Thyroid gland (tissue), 4 donors: ENCODE results near the gene RRAGC. TPM values are rescaled to one million over a fixed set of nuclear protein-coding genes. Genes with fewer than 3 reads are reported as not detected.

Source experiments
- DNase-seq, 2 donors: peaks; one replicate each; pipeline ENCODE4 v3.0.0-alpha.2; 2019
- H3K27ac ChIP-seq, 3 donors: fragments of 200-600 bp; sonication (generic); 1 replicate in 2 of 3; 2 replicates in 1 of 3; pipeline ENCODE4 v1.5.1; 2016 to 2019; ENCODE audit warnings: mild to moderate bottlenecking in 1 of 3, moderate library complexity in 1 of 3
- H3K27me3 ChIP-seq: fragments of 200-600 bp; sonication (generic); one replicate; pipeline ENCODE4 v1.5.1; 2019
- H3K36me3 ChIP-seq, 2 donors: fragments of 200-600 bp; sonication (generic); one replicate each; pipeline ENCODE4 v1.5.1; 2016 to 2019
- H3K4me1 ChIP-seq, 2 donors: fragments of 200-600 bp; sonication (generic); one replicate each; pipeline ENCODE4 v1.5.1; 2017 to 2019
- H3K4me3 ChIP-seq, 3 donors: fragments of 200-600 bp; sonication (generic); replicated peaks in 1 of 3; 1 replicate in 2 of 3; 2 replicates in 1 of 3; pipeline ENCODE4 v1.5.1; 2016; ENCODE audit warnings: mild to moderate bottlenecking in 1 of 3
- H3K9me3 ChIP-seq: fragments of 200-600 bp; sonication (generic); one replicate; pipeline ENCODE4 v1.5.1; 2017
- POLR2A ChIP-seq, 2 donors: fragments of 450-650 bp; IDR thresholded peaks; one replicate each; pipeline ENCODE4 v1.6.1; 2017; ENCODE audit warnings: antibody characterized with exemption in 2 of 2, mild to moderate bottlenecking in 2 of 2, moderate library complexity in 1 of 2
- WGBS, 2 donors: methylation state at CpG; one replicate each; pipeline ENCODE4 v1.1.5; 2017; 5-methylcytosine and 5-hydroxymethylcytosine counted together
- intact Hi-C: fragments of 100-400 bp; cut with DNase I; formaldehyde crosslinking; loops from one replicate; pipeline ENCODE4 v1.15.1; 2023
- small RNA-seq: library from RNA; depleted of rRNA; stranded (forward); fragments of <200 nt; gene quantifications from one replicate; pipeline ENCODE3, GENCODE V24; 2016
- total RNA-seq, 4 donors: library from RNA; depleted of rRNA; stranded (reverse); fragments of >200 nt; gene quantifications; one replicate each; pipeline ENCODE4 v1.2.3, GENCODE V29; 2016
- TF ChIP-seq, protein P1 (sequence below), 6 experiments: fragments of 200-600 bp in 3 of 6; fragments of 450-650 bp in 3 of 6; sonication (generic) in 3 of 6; IDR thresholded peaks; one replicate each; pipeline ENCODE4 v1.5.1; 2016 to 2019; ENCODE audit warnings: antibody characterized with exemption in 6 of 6, mild to moderate bottlenecking in 2 of 6, inconsistent platforms in 1 of 6, moderate library complexity in 1 of 6

RRAGC gene
- total RNA-seq, 4 donors from 2014 or later = 13.2 to 20.3 (median 15.7) TPM

GRCh38 chr1:38791164-38791515, 68.4 kb downstream of the RRAGC start:
- H3K4me3 ChIP-seq = no peak overlapping the region
- H3K27ac ChIP-seq = no peak overlapping the region
- no peak for TF ChIP-seq POLR2A (IDR thresholded peaks at IDR 0.05)
- no peak for DNase-seq
- intact Hi-C loops = no loop called here
- H3K9me3 ChIP-seq = no peaks in the 10 kb centered on the region
- no peaks in the 10 kb centered on the region for H3K36me3 ChIP-seq
- no peaks in the 10 kb centered on the region for H3K4me1 ChIP-seq
- H3K27me3 ChIP-seq = no peaks in the 10 kb centered on the region

- WGBS, 2 donors = 75 to 90% methylated on average over 5 to 6 of the region's 6 CpGs
- no peak for DNase-seq
- Histone ChIP-seq H3K27me3 (no peaks in the 10 kb centered on the region), H3K4me3 (no peak overlapping the region), H3K4me1 (no peaks in the 10 kb centered on the region), H3K36me3 (no peaks in the 10 kb centered on the region), H3K9me3 (no peaks in the 10 kb centered on the region), H3K27ac (no peak overlapping the region)
- no peak for TF ChIP-seq POLR2A (IDR thresholded peaks at IDR 0.05)
- TF ChIP-seq, protein P1, sequence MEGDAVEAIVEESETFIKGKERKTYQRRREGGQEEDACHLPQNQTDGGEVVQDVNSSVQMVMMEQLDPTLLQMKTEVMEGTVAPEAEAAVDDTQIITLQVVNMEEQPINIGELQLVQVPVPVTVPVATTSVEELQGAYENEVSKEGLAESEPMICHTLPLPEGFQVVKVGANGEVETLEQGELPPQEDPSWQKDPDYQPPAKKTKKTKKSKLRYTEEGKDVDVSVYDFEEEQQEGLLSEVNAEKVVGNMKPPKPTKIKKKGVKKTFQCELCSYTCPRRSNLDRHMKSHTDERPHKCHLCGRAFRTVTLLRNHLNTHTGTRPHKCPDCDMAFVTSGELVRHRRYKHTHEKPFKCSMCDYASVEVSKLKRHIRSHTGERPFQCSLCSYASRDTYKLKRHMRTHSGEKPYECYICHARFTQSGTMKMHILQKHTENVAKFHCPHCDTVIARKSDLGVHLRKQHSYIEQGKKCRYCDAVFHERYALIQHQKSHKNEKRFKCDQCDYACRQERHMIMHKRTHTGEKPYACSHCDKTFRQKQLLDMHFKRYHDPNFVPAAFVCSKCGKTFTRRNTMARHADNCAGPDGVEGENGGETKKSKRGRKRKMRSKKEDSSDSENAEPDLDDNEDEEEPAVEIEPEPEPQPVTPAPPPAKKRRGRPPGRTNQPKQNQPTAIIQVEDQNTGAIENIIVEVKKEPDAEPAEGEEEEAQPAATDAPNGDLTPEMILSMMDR (IDR thresholded peaks at IDR 0.05) = no peak
- intact Hi-C loops = no loop called here
These were observed 69.0 kb downstream of the RRAGC start for GRCh38 chr1:38790422-38791163.

DNA sequence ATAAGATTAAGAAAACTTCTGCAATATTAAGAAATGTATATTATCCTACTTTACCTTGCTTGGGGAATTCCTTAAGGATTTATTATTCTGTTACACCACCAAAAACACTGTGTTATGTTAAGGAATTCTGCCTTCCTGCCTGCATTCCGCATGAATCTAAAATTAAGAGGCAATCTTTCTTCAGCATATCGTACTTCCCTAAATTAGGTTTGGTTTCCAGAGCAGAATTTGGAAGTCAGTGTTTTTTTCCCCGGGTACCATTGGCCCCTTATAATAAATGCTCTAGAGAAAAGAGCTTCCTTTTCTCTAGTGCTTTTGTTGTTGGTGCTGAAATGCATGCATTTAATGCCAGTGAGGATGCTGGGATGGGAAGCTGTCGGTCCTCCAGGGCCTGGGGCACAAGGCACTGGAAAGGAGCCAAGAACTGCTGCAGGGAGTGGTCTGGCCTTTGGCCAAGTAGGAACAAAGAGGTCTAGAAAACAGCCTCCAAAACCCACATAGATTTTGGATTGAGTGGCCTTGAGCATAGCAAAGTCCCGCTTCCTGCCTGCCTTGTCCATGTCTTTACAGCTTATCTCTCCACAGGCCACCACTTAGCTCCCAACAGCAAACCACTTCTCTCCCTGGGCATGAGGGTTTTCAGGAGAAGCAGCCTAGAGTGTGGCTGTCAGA, 69.9 kb downstream of the RRAGC start:
- Histone ChIP-seq H3K36me3 (no peaks in the 10 kb centered on the region), H3K4me1 (no peaks in the 10 kb centered on the region), H3K9me3 (no peaks in the 10 kb centered on the region), H3K27ac (no peak overlapping the region), H3K27me3 (no peaks in the 10 kb centered on the region), H3K4me3 (no peak overlapping the region)
- TF ChIP-seq, protein P1 (IDR thresholded peaks at IDR 0.05) = no peak
- TF ChIP-seq POLR2A (IDR thresholded peaks at IDR 0.05) = no peak
- no peak for DNase-seq
- WGBS, 2 donors = 34 to 53% methylated on average over 5 of the region's 5 CpGs
- intact Hi-C loops = no loop called here

- Histone ChIP-seq H3K27ac (no peak overlapping the region), H3K9me3 (no peaks in the 10 kb centered on the region), H3K36me3 (no peaks in the 10 kb centered on the region), H3K4me3 (no peak overlapping the region), H3K27me3 (no peaks in the 10 kb centered on the region), H3K4me1 (no peaks in the 10 kb centered on the region)
- TF ChIP-seq POLR2A (IDR thresholded peaks at IDR 0.05) = no peak
- TF ChIP-seq, protein P1 (IDR thresholded peaks at IDR 0.05) = no peak
- intact Hi-C loops = no loop called here
- no peak for DNase-seq
- WGBS, 2 donors = 50 to 56% methylated on average over 15 of the region's 15 CpGs
These were observed 70.9 kb downstream of the RRAGC start for GRCh38 chr1:38788341-38789336.

Small RNA genes within 50 kb of the gene (small RNA-seq; reads per million reads assigned to genes)
- gene GJA9-MYCBP = not detected

Other genes with a start within 250 kb of the RRAGC start
- gene MYCBP, start 13.6 kb upstream of the RRAGC start, total RNA-seq = 10 to 100 TPM; 21.6 to 31.4 (median 24.0) TPM
- not detected for gene GJA9, start 21.8 kb upstream of the RRAGC start, total RNA-seq
- not detected for gene RHBDL2, start 82.1 kb upstream of the RRAGC start, total RNA-seq
- 10 to 100 TPM; 46.8 to 64.6 (median 56.7) TPM for gene AKIRIN1, start 131.5 kb upstream of the RRAGC start, total RNA-seq
- gene NDUFS5, start 166.6 kb upstream of the RRAGC start, total RNA-seq = 100 to 1,000 TPM; 428 to 631 (median 514) TPM